Activated CD4-positive, alpha-beta T cell treated with anti-CD3 and anti-CD28 coated beads, Interleukin-2, Interleukin-6, amounts not matched to agents 100 ng/mL and 50 ng/mL, durations not matched to agents 16 hours and 8 hours (primary cell): ENCODE data around the gene RTN4R.

Experiments used
- DNase-seq: peaks from one replicate; pipeline ENCODE4 v3.0.0-alpha.2; 2020

RTN4R gene

DNA sequence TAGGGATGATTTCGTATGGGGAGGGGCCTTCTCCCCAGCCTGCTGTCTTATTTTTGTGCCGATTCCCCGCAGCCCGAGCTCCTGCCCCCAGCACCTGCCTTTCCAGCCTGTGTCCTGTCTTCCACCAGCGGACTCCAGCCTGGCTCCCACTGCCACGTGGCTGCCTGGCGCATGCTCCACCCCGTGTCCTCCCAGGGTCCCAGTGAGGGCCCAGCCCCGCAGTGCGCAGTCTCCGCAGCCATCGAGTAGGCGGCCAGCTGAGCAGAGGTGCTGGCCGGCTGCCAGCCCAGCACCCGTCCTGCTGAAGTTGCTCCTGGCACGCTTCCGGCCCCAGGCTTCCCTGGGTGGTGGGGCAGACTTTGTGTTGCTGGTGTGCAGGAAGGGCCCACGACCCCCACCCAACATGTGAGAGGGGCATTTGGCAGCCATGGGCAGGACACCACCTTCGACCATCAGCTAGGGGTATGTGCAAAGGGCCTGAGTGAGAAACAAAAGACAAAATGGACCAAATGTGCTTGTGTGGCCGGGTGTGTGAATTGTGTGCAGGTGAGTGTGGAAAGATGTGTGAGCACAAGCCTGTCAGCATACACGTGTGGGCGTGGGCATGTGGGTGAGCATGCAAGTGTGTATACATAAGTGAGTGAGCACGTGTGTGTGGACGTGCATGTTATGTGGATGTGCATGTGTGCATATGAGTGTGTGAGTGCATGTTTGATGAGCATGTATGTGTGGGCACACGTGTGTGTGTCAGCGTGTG lies 55.9 kb downstream of the RTN4R start:
- no peak for DNase-seq

DNA sequence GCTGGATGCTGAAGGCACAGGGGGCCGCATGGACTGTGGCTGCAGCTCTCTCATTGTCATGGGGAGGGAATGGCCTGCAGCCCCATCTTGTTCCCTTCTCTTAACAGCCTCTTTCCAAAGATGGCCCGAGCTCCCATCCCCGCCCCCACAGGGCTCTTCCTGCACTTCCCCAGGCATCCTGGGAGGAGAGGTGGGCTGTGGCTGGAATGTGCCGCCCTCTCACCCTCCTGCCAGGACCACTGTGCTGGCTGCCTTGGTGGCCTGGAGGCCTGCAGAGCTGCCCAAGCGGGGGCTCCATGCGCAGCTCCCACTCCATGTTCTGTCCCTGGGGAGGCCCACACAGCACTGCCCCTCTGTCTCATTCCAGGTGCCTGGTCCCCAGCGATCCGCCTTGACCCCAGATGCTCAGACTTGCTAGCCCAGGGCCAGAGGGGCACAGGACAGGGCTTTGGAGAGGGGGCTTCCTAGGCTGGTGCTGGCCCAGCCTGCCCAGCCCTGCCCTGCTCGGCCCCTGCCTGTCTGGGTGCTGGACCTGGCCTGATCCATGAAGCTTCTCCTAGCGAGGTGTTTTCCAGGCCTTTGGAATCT lies 56.6 kb downstream of the RTN4R start:
- DNase-seq = no peak

DNA sequence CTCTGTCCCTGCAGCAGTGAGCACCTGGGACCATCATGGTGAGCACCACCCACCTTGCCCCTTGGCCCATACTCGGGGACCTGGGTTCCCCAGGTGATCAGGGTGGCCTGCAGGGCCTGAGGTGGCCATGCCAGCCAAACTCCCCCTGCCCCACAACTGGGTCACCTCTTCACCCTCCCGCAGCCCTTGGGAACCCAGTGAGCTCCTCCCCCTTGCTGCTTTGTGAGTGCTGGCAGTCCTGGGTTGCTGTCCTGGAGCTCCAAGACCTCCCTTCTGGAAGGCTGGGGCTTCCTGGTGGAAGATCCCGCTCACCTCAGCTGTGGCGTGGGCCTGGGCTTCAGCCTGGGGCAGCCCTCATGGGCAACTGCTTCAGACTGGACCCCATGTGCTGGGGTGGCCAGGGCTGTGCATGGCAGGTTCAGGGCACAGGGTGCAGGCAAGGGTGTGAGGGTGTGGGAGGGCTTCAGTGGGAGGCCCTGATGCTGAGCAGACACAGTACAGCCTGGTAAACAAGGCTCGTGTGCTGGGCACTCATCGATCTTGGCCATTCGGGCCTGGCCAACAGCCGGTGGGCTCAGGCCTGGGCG lies 57.6 kb downstream of the RTN4R start:
- no peak for DNase-seq

DNA sequence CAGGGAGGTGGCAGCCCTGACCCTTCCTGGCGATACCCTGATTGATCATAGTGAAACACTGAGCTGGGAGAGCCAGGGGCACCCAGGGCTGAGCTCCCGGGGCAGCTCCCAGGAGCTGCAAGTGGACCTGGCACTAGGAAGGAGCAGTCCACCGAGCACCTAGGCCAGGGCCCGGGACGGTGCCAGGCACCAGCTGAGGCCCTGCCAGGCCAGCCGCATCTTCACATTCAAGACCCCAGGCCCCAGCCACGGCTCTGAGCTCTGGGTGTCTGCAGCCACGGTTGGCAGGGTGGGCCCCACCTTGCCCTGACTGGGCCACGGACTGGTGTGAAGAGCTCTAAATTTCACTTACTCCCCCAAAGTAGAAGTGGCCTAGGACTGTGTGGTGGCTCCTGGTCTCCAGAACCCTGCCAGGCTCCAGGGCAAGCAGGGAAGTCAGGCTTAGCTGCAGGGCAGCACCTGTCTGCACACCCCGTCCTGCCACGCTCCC lies 58.3 kb downstream of the RTN4R start:
- DNase-seq = no peak

DNA sequence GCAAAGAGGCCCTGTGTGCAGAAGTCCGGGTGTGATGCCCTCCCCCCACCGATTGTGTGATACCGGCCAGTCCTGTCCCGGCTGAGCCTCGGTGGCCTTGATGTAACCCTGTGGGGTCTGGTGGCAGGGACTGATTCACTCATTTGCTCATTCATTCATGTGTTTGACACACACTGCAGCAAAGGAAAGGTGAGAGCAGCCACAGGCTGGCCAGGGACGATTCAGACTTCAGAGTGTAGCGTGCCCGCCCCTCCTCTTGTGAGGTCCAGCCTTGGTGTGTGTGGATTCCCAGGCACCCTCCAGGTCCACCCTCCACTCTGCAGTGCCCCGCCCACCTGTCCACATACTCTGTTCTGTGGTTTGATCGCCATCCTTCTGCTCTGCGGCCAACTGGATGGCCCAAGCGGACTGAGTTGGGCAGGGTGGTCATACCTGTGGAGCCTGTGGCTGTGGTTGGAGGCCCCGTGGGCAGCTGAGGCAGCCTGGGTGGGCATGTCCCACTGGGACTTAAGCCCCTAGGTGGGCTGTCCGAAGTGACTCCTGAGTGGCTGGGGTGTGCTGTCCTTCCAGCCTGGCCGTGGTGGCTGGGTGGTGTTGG lies 59.3 kb downstream of the RTN4R start:
- DNase-seq = no peak

DNA sequence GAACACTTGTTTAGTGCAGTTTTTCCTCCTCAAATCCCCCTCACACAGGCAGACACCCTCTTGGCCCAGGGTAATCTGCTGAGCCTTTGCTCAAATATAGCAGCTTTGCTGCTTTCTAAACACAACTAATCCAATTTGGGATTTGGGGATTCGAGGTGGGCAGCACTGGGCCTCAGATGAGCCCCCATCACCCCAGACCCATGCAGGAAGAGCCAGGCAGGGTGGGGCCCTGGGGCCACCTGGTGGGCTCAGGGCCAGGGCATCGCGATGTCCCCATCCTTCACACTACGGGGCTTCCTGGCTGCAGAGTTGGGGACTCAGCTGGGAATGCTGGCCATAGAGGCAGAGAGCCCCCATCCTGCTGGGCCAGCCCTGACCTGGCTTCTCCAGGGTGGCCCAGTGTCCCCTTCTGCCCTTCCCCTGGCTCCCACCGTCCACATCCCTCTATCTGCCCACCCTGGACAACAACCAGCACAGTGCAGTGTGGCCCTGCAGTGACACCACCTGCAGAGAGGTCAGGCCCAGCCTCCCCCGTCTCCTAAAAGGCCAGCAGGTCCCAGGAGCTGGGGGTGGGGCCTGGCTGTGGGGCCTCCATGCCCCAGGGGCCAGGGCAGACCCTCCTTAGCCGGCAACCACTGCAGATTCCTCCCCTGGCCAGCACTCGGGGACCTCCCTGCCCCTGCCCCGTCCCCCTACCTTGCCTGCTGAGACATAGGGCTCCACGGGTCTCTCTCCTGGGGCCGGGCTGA lies 60.7 kb downstream of the RTN4R start:
- no peak for DNase-seq

DNA sequence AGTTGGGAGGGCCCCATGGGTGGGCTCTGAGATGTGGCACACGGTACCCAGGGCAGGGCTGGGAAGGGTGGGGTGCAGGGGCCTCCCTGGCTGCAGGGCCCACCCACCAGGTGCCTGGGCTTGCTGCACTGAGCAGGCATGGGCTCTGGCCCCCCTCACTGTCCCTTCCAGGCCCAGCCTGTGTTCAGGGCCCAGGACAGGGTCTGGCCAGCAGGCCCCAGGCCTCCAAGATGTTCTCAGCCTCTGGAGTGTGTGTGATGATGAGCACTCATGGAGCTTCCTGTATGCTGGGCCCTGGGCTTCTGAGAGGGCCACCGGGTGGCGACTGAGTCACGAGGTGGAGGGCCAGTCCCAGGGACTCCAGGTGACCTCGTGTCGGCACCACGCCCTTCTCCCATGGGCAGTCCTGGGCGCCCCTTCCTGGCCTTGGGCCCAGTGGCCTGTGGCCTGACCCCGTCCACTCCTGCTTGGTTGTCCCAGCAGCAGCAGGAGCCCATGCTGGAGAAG lies 61.4 kb downstream of the RTN4R start:
- DNase-seq = peak; percentile 21

DNA sequence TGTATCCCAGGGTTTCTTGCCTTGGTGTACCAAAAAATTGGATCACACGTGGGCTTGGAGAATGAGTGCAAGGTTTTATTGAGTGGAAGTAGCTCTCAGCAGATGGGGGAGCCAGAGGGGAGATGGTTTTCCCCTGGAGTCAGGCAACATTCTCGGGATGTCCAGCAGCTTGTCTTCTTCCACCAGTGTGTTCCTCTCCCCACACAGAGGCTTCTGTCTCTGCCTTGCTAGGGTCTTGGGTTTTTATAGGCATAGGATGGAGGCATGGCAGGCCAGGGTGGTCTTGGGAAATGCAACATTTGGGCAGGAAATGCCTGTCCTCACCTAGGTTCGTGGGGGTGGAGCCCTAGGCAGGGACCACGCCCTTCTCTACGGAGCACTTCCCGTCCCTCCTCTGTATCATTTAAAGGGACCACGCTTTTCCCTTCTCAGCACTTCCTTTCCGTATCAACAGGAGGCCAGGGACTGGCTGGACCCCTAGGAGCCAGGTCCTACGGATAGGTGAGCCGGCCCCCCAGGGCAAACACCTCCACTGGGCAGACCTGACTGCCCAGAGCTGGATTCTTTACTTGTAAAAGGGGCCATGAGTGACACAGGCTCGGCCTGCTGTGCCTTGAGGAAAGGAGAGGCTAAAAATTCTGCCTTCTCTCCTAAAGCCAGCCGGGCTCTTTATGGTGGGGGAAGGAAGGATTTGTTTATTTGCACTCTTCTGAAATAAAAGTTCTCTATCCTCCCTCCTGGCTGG lies 62.0 kb downstream of the RTN4R start:
- peak; percentile 81 for DNase-seq

DNA sequence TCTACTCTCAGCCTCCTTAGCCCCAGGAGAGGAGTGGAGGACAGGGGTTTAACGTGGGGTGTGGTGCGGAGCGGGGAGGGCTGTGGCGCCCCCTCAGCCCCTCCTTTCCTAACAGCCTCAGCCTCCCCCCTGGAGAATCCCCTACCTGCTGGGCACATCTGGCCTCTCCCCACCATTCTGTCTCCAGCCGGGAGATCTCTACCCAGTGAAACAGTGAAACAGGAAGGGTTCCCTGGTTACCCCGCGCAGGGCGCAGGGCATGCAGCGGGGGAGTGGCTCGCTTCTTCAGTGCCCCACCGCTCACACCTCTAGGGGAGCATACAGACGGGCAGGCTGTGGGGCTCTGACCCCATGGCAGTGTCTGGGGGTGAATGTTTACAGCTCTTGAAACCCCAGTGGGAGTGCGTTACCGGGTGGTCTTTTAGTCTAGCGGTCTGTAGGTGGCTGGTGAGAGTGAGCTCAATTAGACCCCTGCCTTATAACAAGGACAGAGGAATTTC lies 62.6 kb downstream of the RTN4R start:
- DNase-seq = no peak

DNA sequence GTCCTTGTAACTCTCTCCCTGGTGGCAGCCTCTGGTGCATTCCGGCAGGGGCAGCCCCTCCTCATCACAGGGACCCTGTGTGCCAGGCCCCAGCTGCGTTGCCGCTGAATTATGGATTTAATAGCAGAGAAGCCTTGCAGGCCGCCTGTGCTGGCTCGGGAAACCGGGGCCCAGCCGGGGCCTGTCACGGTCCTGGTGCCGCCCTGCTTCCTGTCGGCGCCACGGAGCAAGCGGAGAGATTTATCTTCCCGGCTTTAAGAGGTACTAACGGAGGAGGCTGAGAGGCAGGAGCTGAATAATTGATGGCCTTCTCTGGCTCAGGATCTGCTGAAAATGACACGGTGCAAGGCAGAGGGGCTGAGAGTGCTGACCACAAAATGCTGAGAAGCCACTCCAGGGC lies 63.3 kb downstream of the RTN4R start:
- DNase-seq = no peak

DNA sequence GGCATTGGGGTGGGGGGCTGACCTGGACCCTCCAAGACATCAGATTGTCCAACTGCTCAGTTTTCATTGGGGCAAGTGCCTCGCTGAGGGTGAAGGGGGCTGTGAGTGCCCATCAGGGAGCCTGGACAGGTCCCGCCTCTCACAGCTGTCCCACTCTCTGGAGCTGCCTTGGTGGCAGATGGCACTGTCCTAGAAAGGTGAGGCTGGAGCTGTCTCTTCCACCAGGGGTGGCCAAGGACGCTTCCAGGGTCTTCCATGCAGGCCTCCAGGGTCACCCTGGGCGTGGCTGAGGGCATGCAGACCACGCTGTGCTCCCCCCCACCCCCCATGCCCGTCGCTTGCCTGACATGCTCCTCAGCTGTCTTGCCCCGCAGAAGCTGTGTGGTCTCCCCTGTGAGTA lies 63.8 kb downstream of the RTN4R start:
- DNase-seq = no peak

DNA sequence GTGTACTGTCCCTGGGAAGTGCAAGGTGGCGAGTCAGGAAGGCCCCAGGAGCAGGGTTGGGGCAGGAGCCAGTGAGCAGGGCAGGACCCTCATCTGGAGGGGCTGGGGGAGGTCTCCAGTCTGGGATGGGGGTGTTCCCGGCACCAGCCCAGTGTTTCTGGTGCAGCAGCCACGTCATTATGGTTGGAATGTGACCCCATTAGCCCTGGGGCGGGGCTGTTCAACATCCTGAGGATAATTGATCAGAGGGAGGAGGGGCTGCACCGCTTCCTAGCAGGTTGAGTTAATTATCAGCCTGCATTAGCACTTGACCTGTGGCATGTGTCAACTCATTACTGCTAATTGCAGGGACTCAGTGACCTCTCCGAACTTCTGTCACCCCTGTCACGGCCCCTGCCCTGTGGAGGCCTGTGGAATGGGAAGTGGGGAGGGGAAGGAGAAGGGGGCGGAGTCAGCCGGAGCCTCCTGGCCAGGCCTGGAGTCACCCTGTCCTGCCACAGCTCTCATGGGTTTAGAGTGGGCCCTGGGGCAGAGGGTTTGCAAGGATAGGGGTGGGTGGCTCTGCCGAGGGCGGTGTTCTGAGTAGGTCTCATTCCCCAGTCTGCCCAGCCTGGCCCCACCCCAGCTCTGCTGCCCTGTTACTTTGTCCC lies 64.4 kb downstream of the RTN4R start:
- no peak for DNase-seq

DNA sequence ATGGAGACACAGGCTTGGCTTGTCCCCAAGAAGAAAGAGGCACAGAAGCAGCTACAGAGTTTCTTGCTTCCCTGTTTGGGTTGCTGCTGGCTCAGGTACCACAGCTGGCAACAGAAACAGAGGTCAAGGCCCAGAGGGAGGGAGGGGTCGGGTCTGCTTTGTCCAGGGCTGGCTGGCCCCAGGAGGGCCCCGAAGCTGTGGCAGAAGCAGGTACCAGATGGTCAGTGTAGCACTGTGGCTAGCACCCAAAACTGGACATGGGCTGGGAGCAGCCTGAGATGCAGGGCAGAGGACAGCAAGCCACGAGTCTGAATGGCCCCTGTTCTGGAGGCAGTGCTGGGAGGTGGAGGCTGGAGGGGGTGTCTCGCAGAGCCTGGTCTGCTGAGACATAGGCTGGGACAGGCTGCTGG lies 65.0 kb downstream of the RTN4R start:
- no peak for DNase-seq

DNA sequence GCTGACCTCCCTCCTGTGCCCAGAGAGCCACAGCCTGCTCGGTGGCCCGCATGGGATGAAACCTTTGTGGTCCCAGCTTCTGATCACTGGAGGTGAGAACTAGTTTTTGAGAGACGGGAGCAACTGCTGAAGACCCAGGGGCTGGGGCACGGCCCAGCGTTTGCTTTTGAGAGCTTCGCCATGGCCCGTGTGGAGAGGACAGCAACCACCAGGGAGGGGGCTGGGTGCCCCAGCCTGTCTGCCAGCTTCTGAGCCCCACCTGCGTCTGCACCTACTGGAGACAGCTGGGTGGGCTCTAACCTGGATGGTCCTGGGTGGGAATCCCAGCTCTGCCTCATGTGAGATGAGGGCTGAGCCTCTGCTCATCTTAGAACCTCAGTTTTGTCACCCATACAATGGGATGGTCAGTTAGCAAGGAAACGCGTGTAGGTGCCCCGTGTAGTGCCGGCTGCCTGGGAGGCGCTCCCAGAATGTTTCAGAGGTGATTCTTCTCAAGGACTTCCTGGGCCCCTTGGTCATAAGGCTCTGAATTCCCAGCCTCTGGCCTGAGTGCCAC lies 66.2 kb downstream of the RTN4R start:
- no peak for DNase-seq

DNA sequence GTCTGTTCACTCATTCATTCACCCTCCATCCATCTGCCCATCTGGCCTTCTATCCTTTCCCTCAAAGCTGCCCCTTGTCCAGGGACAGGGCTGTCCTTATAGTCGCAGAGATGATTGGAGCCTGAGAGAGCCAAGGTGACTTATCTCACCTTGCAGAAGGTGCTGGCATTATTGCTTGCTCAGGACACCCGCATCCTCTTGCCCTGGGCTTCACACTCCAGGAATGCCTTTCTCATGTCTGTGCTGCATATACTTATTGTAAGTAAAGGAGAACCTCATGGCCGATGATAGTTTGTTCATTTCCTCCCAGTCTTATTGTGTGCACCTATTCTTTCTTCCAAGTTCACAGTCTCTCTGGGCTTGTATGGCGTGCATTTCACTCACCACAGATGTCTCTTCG lies 68.2 kb downstream of the RTN4R start:
- no peak for DNase-seq

DNA sequence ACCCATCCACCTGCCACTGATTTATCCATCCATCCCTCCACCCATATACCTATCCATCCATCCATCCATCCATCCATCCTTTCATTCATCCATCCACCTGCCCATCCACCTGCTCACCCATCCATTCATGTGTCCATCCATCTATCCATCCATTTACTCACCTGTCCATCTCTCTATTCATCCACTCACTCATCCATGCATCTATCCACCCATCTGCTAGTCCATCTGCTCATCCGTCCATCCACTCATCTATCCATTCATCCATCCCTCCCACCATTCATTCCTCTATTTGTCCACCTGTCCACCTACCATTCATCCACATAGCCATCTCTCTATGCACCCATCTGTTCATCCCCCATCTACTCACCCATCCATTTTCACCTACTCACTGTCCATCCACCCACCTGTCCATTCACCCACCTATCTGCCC lies 68.7 kb downstream of the RTN4R start:
- DNase-seq = no peak

DNA sequence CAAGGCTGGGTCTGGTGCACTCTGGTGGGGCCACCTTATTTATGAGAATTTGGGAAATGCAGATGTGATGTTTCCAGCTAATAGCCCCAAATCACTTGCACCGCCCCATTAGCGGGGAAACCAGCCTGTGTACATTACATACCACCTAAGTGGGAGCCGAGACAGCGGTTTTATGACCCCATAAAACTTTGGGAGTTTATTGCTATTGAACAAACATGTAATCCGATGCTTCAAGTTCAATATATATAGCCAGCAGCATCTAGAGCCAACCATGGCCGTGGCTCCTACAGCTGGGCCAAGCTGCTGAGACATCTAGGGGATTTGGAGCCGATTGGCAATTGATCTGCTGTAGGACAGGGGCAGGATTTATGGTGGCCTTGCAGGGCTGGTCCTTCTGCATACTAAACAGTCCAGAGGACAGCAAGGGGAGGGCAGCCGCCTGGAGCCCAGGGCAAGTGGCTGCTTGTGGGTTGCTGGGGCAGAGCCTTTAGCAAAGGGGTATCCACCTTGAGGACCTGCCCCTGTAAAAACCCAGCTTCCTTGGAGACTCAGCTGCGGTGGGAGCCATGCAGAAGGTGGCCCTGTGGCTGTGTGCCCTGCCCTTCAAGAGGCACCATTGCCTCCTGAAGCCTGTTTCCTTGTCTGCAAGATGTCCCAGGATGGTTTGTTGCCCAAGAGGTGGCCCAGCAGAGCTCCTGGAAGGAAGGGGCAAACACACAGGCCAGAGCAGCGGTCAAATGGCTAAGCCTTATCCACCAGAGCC lies 69.4 kb downstream of the RTN4R start:
- DNase-seq = no peak

DNA sequence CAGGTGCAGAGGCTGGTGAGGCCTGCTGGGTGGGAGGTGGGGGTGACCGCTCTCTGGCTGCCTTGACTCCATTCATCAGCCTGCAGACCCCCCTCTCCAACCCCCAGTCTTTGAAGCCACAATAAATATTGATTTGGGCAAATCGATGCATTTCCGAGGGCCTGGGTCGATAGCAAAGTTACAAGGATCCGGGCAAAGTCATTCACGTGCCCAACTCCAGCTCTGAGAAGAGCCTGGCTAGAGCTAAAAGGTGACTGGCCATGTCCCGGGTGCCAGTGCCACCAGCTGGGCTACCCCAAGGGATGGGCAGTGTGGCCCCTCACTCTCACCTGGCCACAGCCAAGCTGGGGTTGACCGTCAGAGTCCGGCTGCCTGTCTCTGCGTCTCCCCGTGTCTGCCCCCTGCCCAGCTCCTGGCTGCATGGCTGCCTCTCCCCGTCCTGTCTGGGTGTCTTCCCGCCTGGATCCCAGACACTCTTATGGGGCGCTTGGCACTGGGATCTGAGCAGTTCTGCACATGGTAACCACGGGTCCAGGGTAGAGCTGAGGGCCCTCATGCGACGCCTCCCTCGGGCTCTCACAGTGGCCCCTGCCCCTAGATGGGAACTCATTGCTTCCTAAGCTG lies 70.6 kb downstream of the RTN4R start:
- no peak for DNase-seq

DNA sequence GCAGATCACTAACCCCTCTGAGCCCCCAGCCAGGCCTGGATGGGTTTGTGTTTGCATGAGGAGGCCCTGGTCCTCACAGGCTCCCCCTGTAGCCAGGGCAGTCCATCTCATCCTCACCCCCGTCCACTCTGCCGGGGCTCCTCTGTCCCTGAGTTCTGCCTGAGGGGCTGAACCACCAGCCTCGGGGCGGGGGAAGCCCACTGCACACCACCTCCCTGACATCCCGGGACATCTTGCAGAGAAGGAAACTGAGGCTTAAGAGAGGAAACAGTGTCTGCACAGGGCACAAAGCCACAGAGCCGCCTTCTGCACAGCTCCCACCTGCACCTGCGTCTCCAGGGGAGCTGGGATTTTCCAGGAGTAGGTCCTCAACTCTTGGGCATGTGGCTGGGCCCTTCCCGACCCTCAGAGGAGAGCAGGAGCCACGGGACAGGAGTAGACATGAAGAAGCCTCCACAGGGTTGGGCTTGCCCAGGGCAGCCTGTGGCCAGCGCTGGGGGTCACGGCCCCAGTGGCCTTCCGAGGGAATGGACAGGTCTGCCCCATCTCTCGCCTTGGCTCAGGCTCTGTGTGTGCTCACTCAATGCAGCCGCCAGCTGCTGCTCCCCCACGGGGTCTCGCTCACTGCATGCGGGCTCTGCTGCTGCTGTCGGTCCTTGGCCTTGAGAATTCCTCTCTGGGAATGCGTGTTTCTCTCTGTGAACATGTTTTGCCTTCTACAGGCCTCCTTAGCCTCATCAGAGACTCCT lies 71.8 kb downstream of the RTN4R start:
- no peak for DNase-seq
